HCT116 (cell line): ENCODE results near the gene ZFR2. TPM values are rescaled to one million over a fixed set of nuclear protein-coding genes. Genes with fewer than 3 reads are reported as not detected.

ENCODE experiments used
- ATAC-seq: fragments of 200-7000 bp; cut with Tn5 transposase; 2 replicates; pipeline ENCODE4 v1.9.1; 2020; ENCODE audit warnings: mild to moderate bottlenecking, moderate library complexity
- BruUV-seq: library from RNA; stranded (reverse); fragments of 400-500 nt; replicated peaks from 2 replicates; lab custom pipeline; 2021; lab: Mats Ljungman, UMichigan
- CTCF ChIA-PET: fragments of 300-600 bp; sonication (Branson Sonifier 250); formaldehyde crosslinking; loops from one replicate; lab custom pipeline; 2021; ENCODE audit warnings: antibody characterized with exemption; lab: Charles Lee
- POLR2A ChIA-PET: fragments of 300-600, 350-600 bp; sonication (Branson Sonifier 250); formaldehyde crosslinking; loops from one replicate; lab custom pipeline; 2021; ENCODE audit warnings: antibody characterized with exemption; lab: Charles Lee
- RAD21 ChIA-PET, 2 experiments: fragments of 300-600 bp; sonication (Branson Sonifier 250); formaldehyde crosslinking; loops; one replicate each; lab custom pipeline; 2023; ENCODE audit warnings: low total read pairs in 2 of 2; ENCODE audit not compliant: uncharacterized antibody in 2 of 2, unreplicated experiment in 2 of 2, low non-redundant PET in 1 of 2; lab: Charles Lee
- DNase-seq: peaks from one replicate; pipeline ENCODE4 v3.0.0-alpha.2; 2010; ENCODE audit warnings: low read depth, low spot score
- H2AFZ ChIP-seq: fragments of 200-600 bp; shearing (Covaris generic), sonication (generic); 2 replicates; pipeline ENCODE4 v1.6.1; 2017; ENCODE audit warnings: low read depth, mixed run types, mixed read lengths, antibody characterized with exemption, low read length; ENCODE audit not compliant: poor library complexity, severe bottlenecking
- H3K27ac ChIP-seq: 2 replicates; pipeline ENCODE4 v1.5.1; 2012; ENCODE audit warnings: low read depth, low read length
- H3K27me3 ChIP-seq: fragments of 200-600 bp; sonication (generic); 2 replicates; pipeline ENCODE4 v1.6.1; 2016; ENCODE audit warnings: mixed run types, low read length, mixed read lengths; ENCODE audit not compliant: insufficient read depth
- H3K36me3 ChIP-seq, 2 experiments: fragments of 200-500 bp in 1 of 2; fragments of 200-600 bp in 1 of 2; sonication (Bioruptor generic) in 1 of 2; sonication (generic) in 1 of 2; 2 replicates each; pipeline versions ENCODE4 v1.5.1 to v1.6.1; 2014 to 2016; ENCODE audit warnings: low read length in 2 of 2, inconsistent platforms in 1 of 2, mixed read lengths in 1 of 2, mixed run types in 1 of 2; ENCODE audit not compliant: insufficient read depth in 2 of 2, control insufficient read depth in 1 of 2
- H3K4me1 ChIP-seq, 2 experiments: fragments of 200-600 bp in 1 of 2; sonication (generic) in 1 of 2; 2 replicates each; pipeline versions ENCODE4 v1.5.1 to v1.6.1; 2012 to 2017; ENCODE audit warnings: low read length in 2 of 2, inconsistent platforms in 1 of 2, mild to moderate bottlenecking in 1 of 2, mixed read lengths in 1 of 2, mixed run types in 1 of 2, moderate library complexity in 1 of 2; ENCODE audit not compliant: insufficient read depth in 2 of 2, control insufficient read depth in 1 of 2
- H3K4me2 ChIP-seq: fragments of 200-600 bp; sonication (generic); 2 replicates; pipeline ENCODE4 v1.6.1; 2017; ENCODE audit warnings: mixed run types, low read length, mixed read lengths
- H3K4me3 ChIP-seq, 2 experiments: fragments of 200-600 bp in 1 of 2; sonication (generic) in 1 of 2; replicated peaks in 1 of 2; 2 replicates each; pipeline ENCODE4 v1.5.1; 2011 to 2016; ENCODE audit warnings: low read length in 2 of 2, control low read depth in 1 of 2, low read depth in 1 of 2, mild to moderate bottlenecking in 1 of 2, mixed read lengths in 1 of 2, mixed run types in 1 of 2
- H3K79me2 ChIP-seq: fragments of 200-600 bp; sonication (generic); 2 replicates; pipeline ENCODE4 v1.6.1; 2017; ENCODE audit warnings: mild to moderate bottlenecking, mixed run types, low read length, moderate library complexity, mixed read lengths; ENCODE audit not compliant: insufficient read depth
- H3K9ac ChIP-seq: fragments of 200-600 bp; sonication (generic); 2 replicates; pipeline ENCODE4 v1.6.1; 2016; ENCODE audit warnings: low read length, mixed read lengths
- H3K9me2 ChIP-seq: fragments of 200-600 bp; sonication (generic), shearing (Covaris generic); 2 replicates; pipeline ENCODE4 v1.6.1; 2017; ENCODE audit warnings: mixed run types, mild to moderate bottlenecking, moderate library complexity; ENCODE audit not compliant: insufficient read depth
- H3K9me3 ChIP-seq, 2 experiments: fragments of 200-500 bp in 1 of 2; fragments of 200-600 bp in 1 of 2; sonication (Bioruptor generic) in 1 of 2; sonication (generic) in 1 of 2; 2 replicates each; pipeline ENCODE4 v1.6.1; 2014 to 2017; ENCODE audit warnings: low read length in 2 of 2, mixed read lengths in 2 of 2, inconsistent platforms in 1 of 2, low read depth in 1 of 2, mild to moderate bottlenecking in 1 of 2, mixed run types in 1 of 2, moderate library complexity in 1 of 2; ENCODE audit not compliant: control insufficient read depth in 1 of 2, insufficient read depth in 1 of 2
- H4K20me1 ChIP-seq: fragments of 200-600 bp; sonication (generic), shearing (Covaris generic); 2 replicates; pipeline ENCODE4 v1.6.1; 2017; ENCODE audit warnings: mixed run types, mild to moderate bottlenecking, moderate library complexity; ENCODE audit not compliant: insufficient read depth
- CBX3 ChIP-seq: IDR thresholded peaks from 2 replicates; pipeline ENCODE4 v1.6.1; 2012; ENCODE audit warnings: low read depth
- CEBPB ChIP-seq: IDR thresholded peaks from 2 replicates; pipeline ENCODE4 v1.6.1; 2012; ENCODE audit warnings: low read depth
- EGR1 ChIP-seq: IDR thresholded peaks from 2 replicates; pipeline ENCODE4 v1.6.1; 2012; ENCODE audit warnings: low read depth
- EZH2phosphoT487 ChIP-seq: fragments of 200-600 bp; IDR thresholded peaks from 2 replicates; pipeline ENCODE4 v1.6.1; 2018; ENCODE audit warnings: antibody characterized with exemption, borderline replicate concordance
- FOSL1 ChIP-seq: IDR thresholded peaks from 2 replicates; pipeline ENCODE4 v1.6.1; 2012; ENCODE audit warnings: low read depth
- POLR2A ChIP-seq: IDR thresholded peaks from 2 replicates; pipeline ENCODE4 v1.7.0; 2011; ENCODE audit warnings: borderline replicate concordance; ENCODE audit not compliant: insufficient read depth, insufficient read length; ENCODE audit errors: extremely low read depth
- POLR2AphosphoS5 ChIP-seq: IDR thresholded peaks from 2 replicates; pipeline ENCODE4 v1.6.1; 2011; ENCODE audit warnings: mild to moderate bottlenecking, low read depth, low read length, moderate library complexity
- RAD21 ChIP-seq: IDR thresholded peaks from 2 replicates; pipeline ENCODE4 v1.6.1; 2012; ENCODE audit warnings: low read depth, mild to moderate bottlenecking
- SIN3A ChIP-seq: IDR thresholded peaks from 2 replicates; pipeline ENCODE4 v1.6.1; 2012; ENCODE audit warnings: low read depth
- SRF ChIP-seq: IDR thresholded peaks from 2 replicates; pipeline ENCODE4 v1.6.1; 2012; ENCODE audit warnings: low read depth
- YY1 ChIP-seq: IDR thresholded peaks from 2 replicates; pipeline ENCODE4 v1.6.1; 2011; ENCODE audit warnings: low read length, low read depth, moderate library complexity, mild to moderate bottlenecking; ENCODE audit not compliant: insufficient replicate concordance; ENCODE audit errors: extremely low read depth
- ZFX ChIP-seq: fragments of 450-650 bp; IDR thresholded peaks from 2 replicates; pipeline ENCODE4 v1.6.1; 2017
- intact Hi-C: fragments of 100-400 bp; cut with micrococcal nuclease; formaldehyde crosslinking; loops from 2 replicates; pipeline ENCODE4 v1.10.0; 2022
- total RNA-seq: library from RNA; stranded (reverse); gene quantifications from one replicate; pipeline ENCODE4 v1.2.1, GENCODE V29; 2021; ENCODE audit not compliant: unreplicated experiment
- TF ChIP-seq, protein P1 (sequence below): IDR thresholded peaks from 2 replicates; pipeline ENCODE4 v1.6.1; 2012

ZFR2 gene
- total RNA-seq, 1 experiment from 2014 or later, result 0.34 TPM

DNA sequence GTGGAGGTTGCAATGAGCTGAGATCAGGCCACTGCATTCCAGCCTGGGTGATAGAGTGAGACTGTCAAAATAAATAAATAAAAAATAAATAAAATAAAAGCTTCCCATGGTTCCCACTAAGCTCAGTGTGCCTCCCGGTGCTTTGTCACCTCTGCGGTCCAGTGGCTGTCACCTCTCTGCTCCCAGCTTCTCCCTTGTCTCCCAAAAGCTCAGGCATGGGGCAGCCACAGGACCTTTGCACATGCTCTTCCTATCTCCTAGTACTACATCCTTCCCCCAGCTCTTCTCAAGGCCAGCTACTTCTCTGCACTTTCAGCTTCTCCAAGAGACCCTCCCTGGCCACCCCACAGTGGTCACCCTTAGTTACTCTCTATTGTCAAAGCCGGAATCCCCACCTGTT, 75.0 kb downstream of the ZFR2 start:
- Histone ChIP-seq H3K27me3 (no peaks in the 10 kb centered on the region), H2AFZ (no peak overlapping the region), H3K9me3 (0 out of 4 replicates have a peak, but pooled peaks cover 0 to 2% of the 10 kb centered on the region in 2 experiments), H3K4me2 (no peak overlapping the region), H3K9me2 (no peaks in the 10 kb centered on the region), H3K27ac (no peak overlapping the region), H3K9ac (no peak overlapping the region), H3K36me3 (no peaks in the 10 kb centered on the region), H4K20me1 (no peaks in the 10 kb centered on the region), H3K4me3 (no peak overlapping the region), H3K4me1 (no peaks in the 10 kb centered on the region), H3K79me2 (no peaks in the 10 kb centered on the region)
- no peak for DNase-seq
- no TSS peak for BruUV-seq
- no peak for TF ChIP-seq YY1
- no peak for TF ChIP-seq EZH2phosphoT487
- no peak for TF ChIP-seq POLR2AphosphoS5
- TF ChIP-seq, protein P1, sequence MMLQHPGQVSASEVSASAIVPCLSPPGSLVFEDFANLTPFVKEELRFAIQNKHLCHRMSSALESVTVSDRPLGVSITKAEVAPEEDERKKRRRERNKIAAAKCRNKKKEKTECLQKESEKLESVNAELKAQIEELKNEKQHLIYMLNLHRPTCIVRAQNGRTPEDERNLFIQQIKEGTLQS, result no peak
- no peak for TF ChIP-seq EGR1
- no peak for TF ChIP-seq CBX3
- TF ChIP-seq CEBPB, result no peak
- TF ChIP-seq FOSL1, result no peak
- no peak for TF ChIP-seq ZFX
- no peak for TF ChIP-seq SRF
- TF ChIP-seq POLR2A, result no peak
- TF ChIP-seq RAD21, result no peak
- intact Hi-C loops, result no loop called here
- no peak for ATAC-seq
- ChIA-PET CTCF (no interaction called here), RAD21 (no interaction called here), POLR2A (no interaction called here)

- 0 out of 4 replicates have a peak, but pooled peaks cover 0 to 2% of the 10 kb centered on the region in 2 experiments for H3K9me3 ChIP-seq
- TF ChIP-seq CEBPB (no peak), SIN3A (no peak)
- TF ChIP-seq, all 23 proteins: peak for 0
- Histone ChIP-seq H4K20me1 (no peaks in the 10 kb centered on the region), H3K36me3 (no peaks in the 10 kb centered on the region), H2AFZ (no peak overlapping the region), H3K4me3 (no peak overlapping the region), H3K79me2 (no peaks in the 10 kb centered on the region), H3K27me3 (no peaks in the 10 kb centered on the region), H3K9ac (no peak overlapping the region), H3K4me1 (no peaks in the 10 kb centered on the region), H3K4me2 (no peak overlapping the region), H3K27ac (no peak overlapping the region), H3K9me2 (no peaks in the 10 kb centered on the region)
- CTCF ChIA-PET, result no interaction called here
- no TSS peak for BruUV-seq
- RAD21 ChIA-PET, result no interaction called here
- no peak for ATAC-seq
- intact Hi-C loops, result no loop called here
- DNase-seq, result no peak
- POLR2A ChIA-PET, result no interaction called here
Observed at GRCh38 chr19:3792114-3792513, 76.7 kb downstream of the ZFR2 start.
